Fibroblast of the aortic adventitia (primary cell): ENCODE measurements around the gene SNED1. TPM values are rescaled to one million over a fixed set of nuclear protein-coding genes. Genes with fewer than 3 reads are reported as not detected.

ENCODE experiments used
- DNase-seq: peaks from one replicate; pipeline ENCODE4 v3.0.0-alpha.2; 2010; ENCODE audit warnings: low read depth
- H3K4me3 ChIP-seq: 2 replicates; pipeline ENCODE4 v1.5.1; 2011; ENCODE audit warnings: low read depth, mild to moderate bottlenecking, control low read depth, low read length, moderate library complexity
- total RNA-seq: library from RNA; depleted of rRNA; stranded (reverse); fragments of >200 nt; gene quantifications from 2 replicates; pipeline ENCODE4 v1.2.3, GENCODE V29; 2012; ENCODE audit warnings: low replicate concordance
- TF ChIP-seq, protein P1 (sequence below): IDR thresholded peaks from 2 replicates; pipeline ENCODE4 v1.5.1; 2011; ENCODE audit warnings: mild to moderate bottlenecking, low read length, control low read depth, inconsistent platforms; ENCODE audit not compliant: insufficient read depth

SNED1 gene
- total RNA-seq, 1 donor = 77.5 TPM

DNA sequence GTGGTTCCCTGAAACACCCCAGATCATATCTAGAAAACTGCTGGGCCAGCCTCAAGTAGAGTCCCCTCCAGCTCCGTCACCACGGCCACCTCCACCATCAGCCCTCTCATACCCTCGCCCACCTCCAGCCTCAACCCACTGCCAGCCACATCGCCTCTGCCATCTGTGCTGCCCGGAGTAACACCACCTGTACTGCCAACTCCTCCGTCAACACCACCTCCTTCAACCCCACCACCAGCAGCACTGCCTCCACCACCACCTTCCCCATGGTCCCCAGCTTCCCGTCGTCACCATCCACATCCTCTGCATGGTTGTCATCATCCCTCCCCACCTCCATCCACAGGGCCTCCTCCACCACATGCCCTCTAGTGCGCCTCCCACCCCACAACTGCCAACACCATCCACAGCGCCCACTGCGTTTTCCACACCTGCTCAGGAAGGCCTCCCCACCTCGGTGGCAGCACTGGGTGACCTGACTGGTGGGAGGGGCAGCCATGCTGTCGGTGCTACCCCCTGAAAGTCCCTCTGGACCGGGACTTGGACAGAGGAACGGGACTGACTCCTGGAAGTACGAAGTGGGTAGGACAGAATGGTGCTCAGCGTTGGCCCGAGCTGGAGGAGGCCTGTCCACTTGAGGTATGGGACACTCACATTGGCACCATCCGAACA lies 1.6 kb downstream of the SNED1 start:
- TF ChIP-seq, protein P1, sequence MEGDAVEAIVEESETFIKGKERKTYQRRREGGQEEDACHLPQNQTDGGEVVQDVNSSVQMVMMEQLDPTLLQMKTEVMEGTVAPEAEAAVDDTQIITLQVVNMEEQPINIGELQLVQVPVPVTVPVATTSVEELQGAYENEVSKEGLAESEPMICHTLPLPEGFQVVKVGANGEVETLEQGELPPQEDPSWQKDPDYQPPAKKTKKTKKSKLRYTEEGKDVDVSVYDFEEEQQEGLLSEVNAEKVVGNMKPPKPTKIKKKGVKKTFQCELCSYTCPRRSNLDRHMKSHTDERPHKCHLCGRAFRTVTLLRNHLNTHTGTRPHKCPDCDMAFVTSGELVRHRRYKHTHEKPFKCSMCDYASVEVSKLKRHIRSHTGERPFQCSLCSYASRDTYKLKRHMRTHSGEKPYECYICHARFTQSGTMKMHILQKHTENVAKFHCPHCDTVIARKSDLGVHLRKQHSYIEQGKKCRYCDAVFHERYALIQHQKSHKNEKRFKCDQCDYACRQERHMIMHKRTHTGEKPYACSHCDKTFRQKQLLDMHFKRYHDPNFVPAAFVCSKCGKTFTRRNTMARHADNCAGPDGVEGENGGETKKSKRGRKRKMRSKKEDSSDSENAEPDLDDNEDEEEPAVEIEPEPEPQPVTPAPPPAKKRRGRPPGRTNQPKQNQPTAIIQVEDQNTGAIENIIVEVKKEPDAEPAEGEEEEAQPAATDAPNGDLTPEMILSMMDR = no peak
- DNase-seq = no peak
- H3K4me3 ChIP-seq = peak overlapping the region; percentile 74

DNA sequence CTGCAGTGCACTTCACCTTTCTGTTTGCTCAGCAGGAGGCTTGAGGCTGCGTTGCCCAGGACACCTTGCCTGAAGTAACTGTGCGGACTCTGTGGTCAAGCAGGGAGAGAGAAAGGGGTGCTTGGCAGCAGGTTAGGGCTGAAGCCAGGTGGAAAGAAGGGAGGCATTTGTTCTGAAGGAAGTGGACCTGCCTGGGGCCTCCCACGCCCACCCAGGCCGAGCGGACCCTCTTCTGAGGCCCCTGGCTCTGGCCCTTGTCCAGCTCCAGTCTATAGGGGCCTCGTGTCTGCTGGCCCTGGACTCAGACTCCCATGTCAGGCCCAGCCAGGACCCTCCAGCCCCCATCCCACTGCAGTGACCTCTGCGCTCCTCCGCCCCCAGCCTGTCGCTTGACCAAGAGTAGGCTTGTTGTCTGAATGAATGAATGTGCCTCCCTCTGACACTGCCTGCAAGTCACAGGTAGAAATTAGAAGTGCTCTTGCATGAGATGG lies 2.5 kb downstream of the SNED1 start:
- no peak for DNase-seq
- TF ChIP-seq, protein P1 = no peak
- H3K4me3 ChIP-seq = peak overlapping the region; percentile 13

DNA sequence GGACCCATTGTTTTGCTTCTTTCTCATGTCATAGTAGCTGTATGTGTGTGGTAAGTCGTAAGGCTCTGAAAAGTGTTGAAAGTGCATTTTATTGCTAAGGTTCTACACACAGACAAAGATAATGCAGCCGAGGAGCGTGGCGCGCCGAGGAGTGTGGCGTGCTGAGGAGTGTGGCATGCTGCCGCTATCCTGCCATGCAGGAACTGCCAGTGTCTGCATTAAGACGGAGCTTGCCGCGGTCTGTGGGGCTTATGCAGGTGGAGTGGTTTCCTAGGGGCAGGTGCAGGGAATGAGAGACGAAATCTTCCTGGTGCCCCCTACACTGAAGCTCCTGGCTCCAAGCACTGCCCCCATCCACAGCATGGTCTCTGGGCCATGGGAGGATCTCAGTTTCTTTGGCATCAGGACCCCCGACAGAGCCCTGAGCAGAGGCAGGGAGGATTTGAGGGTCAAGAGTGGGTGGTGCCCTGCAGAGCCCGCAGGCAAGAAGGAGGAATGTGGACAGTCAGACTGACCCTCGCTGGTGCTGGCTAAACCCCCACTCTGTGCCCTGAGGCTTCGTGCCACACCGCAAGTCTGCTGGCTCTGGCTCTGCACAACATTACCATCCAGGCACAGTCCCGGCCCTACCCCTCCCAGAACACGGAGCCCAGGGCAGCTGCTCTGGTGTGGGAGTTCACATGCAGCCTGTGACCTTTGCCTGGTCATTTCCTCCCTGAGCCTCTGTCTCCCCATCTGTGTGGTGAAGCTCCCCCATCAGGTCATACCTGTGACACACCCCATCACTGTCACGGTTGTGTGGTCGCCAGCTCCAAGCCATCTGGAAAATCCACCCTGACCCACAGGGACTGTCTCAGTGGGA lies 3.2 kb downstream of the SNED1 start:
- no peak overlapping the region for H3K4me3 ChIP-seq
- no peak for DNase-seq
- TF ChIP-seq, protein P1 = no peak

DNA sequence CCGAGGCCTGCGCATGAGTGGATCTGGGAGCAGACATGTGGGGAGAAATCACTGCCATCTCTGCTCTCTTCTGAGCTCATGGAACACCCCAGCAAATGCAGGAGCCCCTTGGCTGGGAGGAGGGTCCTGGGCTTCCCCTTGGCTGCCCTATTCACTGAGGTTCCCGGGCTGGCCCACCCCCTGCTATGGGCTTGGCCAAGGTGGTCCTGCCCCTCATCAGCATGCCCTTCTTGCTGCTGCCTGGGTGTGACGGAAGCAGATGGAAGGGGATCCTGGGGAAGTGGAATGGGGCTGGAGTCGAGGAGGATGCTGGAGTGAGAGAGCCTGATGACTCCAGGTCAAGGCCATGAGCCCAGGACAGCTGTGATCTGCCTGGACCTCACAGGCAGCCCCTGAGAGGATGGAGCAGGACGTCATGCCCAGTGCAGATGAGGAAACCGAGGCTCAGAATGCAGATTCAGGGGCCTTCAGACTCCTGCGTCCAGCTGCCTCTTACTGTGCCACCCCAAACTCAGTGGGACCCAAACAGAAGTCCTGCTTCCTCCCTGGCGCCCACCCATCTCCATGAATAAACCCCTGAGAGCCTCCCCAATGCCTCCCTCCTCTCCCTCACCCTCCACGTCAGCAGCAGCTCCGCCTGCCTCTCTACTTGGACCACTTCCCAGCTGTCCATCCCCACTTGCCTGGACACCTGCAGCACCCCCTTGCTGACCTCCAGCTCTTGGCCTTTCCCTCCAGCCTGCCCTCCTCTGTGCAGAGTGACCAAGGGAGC lies 4.0 kb downstream of the SNED1 start:
- no peak for DNase-seq

DNA sequence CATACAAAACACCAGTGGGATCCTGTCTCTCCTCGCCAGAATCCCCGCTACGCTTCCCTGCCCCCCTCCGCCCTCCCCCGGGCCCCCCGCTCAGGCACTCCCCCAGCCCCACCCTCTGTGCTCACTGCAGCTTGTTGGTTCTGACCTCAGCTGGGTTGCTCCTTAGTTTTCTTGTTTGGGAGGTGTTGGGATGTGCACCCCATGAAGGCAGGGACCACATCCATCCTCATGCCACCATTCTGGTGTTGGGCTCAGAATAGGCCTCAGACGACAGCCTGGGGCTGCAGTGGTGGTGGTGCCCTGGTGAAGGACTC lies 4.6 kb downstream of the SNED1 start:
- H3K4me3 ChIP-seq = no peak overlapping the region
- TF ChIP-seq, protein P1 = no peak
- no peak for DNase-seq

More for the DNA sequence above, 4.0 kb downstream of the SNED1 start:
- TF ChIP-seq, protein P1 = no peak
- H3K4me3 ChIP-seq = no peak overlapping the region

DNA sequence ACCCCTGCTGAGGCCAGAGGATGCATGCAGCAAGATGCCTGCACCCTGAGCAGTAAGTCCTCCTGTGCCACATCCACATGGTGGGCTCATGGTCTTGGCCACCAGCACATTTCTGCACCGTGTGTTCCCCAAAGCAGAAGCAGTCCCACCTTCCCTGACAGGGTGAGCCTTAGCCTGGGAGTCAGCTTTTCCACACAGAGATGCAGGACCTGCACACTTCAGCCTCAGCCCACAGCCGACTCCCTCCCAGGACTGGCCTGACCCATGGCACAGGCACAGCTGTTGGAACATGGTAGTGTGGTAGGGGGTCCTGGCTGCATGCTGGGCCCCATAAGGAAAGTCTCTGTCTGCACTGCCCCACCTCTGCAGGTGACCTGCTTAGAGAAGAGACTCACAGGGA lies 5.0 kb downstream of the SNED1 start:
- no peak for DNase-seq
- no peak overlapping the region for H3K4me3 ChIP-seq
- TF ChIP-seq, protein P1 = no peak
